ENCODE data around the gene SHMT1.
"Not testable (repeated sequence)": the region's sequence is repeated elsewhere in the genome, so short reads cannot be mapped to it uniquely, and the experiment has no call there.

Gene SHMT1

DNA sequence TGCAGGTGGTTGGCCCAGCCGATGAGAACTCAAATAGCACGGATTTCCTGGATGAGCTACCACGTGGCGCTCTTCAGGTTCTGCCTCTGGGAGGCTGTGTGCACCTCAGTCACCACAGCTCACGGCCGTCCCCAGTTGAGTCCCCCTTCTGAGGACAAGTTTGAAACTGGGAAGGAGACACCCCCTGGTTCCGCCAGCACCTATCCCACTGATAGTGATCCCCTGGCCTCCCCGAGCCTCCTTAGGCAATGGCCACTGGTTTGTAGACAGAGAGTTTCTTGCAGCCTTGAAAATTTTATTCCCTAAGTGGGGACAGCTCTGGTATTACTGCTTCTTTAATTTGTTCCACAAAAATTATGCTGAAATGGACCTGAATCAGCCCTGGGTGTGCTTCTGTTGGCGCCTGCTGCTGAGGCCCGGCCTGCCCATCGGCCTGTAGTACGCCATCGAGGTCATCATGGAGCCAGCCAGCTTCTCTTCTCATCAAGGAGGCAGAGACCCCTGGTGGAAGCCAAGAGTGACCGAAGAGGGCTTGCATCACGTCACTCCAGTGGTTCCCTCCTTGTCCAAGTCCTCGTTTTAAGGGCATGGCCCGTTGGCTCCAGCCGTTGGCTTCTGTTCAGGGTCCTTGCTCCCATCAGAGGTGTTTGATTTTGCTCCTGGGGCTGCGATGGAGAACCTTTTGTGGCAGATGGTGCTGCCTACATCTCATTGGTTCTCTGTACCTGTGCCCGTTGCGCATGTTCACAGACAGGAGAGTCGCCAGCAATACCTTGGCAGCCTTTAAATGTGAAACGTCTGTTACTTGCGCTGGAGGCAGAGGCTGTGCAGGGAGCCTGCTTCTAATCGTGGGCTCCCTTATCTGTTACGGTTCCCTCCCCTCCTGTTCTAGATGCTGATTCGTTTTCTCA, 39.0 kb downstream of the SHMT1 start:
- DNase-seq = no peak

DNA sequence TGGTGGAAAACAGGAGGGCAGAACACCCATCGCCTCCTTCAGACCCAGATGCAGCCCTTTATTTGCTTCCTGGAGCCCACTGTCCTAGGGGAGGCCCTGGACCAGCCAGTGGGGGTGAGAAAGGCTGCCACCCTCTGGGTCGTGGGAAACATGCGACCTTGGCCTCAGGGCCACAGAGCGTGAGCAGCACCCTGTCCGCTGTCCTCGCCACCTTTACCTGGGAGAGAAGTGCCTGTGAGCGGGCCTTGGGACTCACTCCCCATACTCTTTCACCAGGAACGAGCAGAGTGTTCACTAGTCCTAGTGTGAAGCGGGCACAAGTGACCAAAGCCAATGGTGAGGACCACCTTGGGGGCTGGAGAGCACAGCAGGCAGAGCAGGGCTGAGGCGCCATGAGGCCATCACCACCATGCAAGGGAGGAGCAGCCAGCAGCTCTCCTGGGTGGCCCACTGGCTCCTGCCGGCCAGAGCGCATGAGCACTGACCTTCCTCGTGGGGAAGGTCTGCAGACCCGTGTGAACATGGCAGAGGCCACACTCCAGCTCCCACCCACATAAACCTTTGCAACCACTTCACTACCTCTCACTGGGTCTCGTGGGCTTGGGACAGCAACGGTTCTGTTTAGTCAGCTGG, 39.7 kb downstream of the SHMT1 start:
- no peak for DNase-seq

DNA sequence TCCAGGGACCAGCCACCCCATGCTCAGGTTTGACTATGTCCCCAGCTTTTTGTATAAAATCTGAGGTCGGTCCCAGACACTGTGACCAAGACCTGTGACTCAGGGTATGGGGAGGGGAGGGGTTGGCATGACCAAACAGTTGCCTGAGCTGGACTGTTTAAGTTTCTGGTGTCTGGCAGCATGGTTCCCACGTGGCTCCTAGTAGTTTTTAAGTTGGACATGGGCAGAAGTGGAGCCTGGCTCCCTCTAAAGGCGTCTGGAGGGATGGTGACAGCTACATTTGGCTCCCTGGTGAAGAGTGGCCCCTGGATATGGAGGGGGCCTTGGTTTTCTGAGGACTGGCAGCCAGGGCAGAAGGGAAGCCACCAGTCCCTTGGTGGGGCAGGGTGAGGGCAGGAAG, 40.3 kb downstream of the SHMT1 start:
- DNase-seq = no peak

GRCh38 chr17:18322522-18322921, 40.8 kb downstream of the SHMT1 start:
- no peak for DNase-seq

- DNase-seq = peak; percentile 1
Measured at GRCh38 chr17:18321309-18321708, 42.0 kb downstream of the SHMT1 start.

DNA sequence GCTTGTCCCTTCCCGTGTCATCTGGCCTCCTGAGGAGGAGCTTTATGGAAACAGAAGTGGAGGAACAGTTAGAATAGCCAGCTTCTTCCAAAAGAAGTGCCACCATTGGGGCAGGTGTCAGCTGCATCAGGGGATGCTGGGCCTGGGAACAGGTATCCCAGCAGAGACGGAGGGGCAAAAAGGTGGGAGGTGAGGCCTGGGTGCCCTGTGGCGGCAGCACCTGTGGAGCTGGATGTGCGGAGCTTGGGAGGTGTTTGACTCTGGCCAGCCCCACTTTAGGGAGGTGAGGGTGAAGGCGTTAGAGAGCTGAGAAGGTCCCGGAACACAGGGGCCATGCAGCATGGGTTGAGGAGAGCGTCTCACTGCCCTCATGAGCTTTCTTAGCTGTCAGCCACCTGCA, 43.0 kb downstream of the SHMT1 start:
- no peak for DNase-seq

- no peak for DNase-seq
Measured at GRCh38 chr17:18319604-18320256, 43.6 kb downstream of the SHMT1 start.

- no peak for DNase-seq
Measured at GRCh38 chr17:18318771-18319450, 44.4 kb downstream of the SHMT1 start.

DNA sequence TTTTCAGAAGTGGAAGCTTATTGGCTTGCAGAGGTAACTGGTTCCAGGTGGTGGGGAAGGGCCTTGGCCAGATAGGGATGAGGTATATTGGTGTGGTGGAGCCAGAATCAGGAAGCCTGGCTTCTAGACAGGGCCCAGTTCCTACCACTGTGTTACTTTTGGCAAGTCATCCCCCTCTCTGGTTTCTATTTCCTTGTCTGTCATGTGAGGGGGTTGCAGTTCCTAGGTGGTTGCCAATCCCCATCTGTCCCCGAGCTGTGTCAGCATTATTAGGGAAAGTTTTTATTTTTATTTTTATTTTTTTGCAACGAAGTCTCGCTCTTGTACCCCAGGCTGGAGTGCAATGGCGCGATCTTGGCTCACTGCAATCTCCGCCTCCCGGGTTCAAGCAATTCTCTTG, 45.2 kb downstream of the SHMT1 start:
- no peak for DNase-seq

DNA sequence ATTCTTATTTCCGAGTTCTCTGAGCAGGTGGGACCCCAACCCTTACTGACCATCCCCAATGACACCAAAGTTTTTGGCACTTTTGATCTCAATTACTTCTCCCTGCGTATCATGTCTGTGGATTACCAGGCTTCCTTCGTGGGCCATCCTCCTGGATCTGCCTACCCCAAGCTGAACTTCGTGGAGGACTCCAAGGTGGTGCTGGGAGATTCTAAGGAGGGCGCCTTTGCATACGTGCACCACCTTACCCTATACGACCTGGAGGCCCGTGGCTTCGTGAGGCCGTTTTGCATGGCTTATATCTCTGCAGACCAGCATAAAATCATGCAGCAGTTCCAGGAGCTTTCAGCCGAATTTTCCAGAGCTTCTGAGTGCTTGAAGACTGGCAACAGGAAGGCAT, 47.4 kb downstream of the SHMT1 start:
- DNase-seq = no peak

DNA sequence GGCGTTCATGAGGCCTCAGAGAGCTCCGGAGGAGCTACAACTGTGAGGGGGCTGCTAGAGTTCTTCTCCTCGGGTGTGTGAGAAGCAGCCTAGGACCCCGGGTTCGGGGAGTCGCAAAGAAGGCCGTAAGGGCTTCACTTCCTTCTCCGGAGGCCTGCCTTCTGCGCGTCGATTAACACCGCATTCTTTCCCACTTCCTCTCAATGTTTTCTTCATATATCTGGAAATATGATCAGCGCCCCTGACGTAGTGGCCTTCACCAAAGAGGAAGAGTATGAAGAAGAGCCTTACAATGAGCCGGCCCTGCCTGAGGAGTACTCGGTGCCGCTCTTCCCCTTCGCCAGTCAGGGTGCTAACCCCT, 47.8 kb downstream of the SHMT1 start:
- peak; percentile 60 for DNase-seq

GRCh38 chr17:18314731-18315561, 48.4 kb downstream of the SHMT1 start, which contains the start of the genes SMCR8 and TOP3A:
TSS of gene SMCR8 (plus strand) at chr17:18315293. CDS start at chr17:18315790, 497 bp downstream.
TSS of gene TOP3A (minus strand) at chr17:18314994. CDS start at chr17:18314778, 216 bp downstream.
- peak; percentile 94 for DNase-seq

DNA sequence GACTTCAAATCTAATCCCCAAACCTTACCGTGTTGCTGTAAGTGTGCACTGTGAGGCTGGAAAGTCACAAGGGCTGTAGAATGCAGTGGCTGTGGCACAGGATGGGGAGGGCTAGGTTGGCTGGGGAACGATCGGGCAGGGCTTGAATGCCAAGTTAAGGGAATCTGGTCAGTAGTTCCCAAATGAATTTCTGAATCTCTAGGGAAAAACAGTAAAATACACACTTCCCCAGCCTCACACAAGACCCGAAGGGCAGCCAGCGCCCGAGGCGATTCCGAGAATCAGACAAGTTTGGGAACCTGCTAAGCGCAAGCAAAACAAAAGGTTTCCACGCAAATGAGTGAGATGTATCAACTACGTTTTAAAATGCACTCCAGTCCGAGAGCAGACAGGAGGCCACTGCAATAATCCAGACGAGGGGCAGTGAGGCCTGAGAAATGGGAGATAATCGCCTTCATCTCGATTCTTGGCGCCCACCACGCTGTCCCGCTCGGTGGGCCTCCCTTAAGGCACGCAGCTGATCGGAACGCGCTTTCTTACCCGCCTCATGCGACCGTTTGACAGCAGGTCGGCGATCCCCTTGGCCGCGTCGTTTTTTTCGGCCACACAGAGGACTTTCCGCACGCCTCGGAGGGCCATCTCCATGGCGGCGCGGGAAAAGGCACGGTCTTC, 49.2 kb downstream of the SHMT1 start:
- peak; percentile 32 for DNase-seq

- DNase-seq = no peak
Measured at GRCh38 chr17:18309202-18309601, 54.1 kb downstream of the SHMT1 start.

GRCh38 chr17:18303206-18303605, 60.1 kb downstream of the SHMT1 start:
- DNase-seq = not testable (repeated sequence)

GRCh38 chr17:18300725-18301480, 62.4 kb downstream of the SHMT1 start:
- no peak for DNase-seq

- DNase-seq = not testable (repeated sequence)
Measured at GRCh38 chr17:18298061-18298460, 65.3 kb downstream of the SHMT1 start.

DNA sequence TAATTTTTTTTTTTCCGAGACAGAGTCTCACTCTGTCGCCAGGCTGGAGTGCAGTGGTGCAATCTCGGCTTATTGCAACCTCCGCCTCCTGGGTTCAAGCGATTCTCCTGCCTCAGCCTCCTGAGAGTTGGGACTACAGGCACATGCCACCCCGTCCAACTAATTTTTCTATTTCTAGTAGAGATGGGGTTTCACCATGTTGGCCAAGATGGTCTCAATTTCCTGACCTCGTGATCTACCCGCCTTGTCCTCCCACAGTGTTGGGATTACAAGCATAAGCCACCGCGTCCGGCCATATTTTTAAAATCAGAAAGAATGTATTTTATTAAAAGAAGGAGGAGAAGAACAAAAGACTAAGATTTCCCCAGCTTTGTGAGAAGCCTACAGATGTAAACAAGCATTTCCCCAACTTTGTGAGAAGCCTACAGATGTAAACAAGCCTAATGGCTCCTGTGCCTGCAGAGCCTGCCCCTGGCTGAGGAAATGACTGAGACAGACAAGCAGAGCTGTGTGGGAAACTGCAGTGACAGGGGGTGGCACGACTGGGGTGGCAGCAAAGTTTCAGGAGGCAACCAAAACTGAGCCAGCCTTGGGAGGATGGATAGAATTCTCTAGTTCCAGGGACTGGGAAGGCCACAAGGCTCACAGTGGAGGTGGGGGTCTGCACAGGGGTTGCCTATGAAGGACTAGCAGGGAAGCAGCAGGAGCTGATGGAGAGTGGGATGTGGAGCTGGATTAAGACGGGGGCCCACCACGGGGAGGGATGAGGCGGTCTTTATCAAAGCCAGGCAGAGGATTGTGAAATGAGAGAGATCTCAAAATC, 71.4 kb downstream of the SHMT1 start:
- DNase-seq = no peak

DNA sequence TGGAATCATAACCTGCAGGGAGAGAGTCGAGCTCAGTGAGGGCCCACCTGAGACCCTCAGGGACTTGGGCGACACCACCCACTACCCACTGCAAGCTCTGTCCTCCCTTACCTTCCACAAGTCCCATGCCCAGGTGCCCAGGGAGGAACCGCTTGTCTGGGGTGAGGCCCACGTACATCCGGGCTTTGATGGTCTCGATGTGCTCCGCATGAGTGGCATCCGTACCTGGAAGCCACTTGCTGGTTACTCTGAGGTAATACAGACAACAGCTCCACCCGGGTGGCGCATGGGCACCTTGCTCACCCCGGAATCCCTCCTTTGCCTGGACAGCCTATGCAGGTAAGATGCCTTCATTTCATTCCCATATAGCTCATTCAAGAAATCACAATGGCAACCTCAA, 78.1 kb downstream of the SHMT1 start:
- no peak for DNase-seq

- no peak for DNase-seq
Measured at GRCh38 chr17:18281788-18282187, 81.6 kb downstream of the SHMT1 start.

Measured in OCI-M1 (cell line).